ENCODE data around the gene ANK2. TPM values are rescaled to one million over a fixed set of nuclear protein-coding genes. Genes with fewer than 3 reads are reported as not detected.
"Not testable (repeated sequence)": the region's sequence is repeated elsewhere in the genome, so short reads cannot be mapped to it uniquely, and the experiment has no call there.

ANK2 gene
- total and polyA plus RNA-seq, 2 donors = 9.0 to 149 TPM

GRCh38 chr4:113183032-113183605 lies 133.7 kb downstream of the ANK2 start:
- no peak for DNase-seq (ENCODE audit: extremely low spot score)
- no peaks in the 10 kb centered on the region for H3K36me3 ChIP-seq (ENCODE audit: insufficient read depth)
- H3K27ac ChIP-seq (ENCODE audit: low read depth) = no peak overlapping the region
- 44% methylated on average over 5 of the region's 5 CpGs for WGBS
- no peaks in the 10 kb centered on the region for H3K4me1 ChIP-seq (ENCODE audit: insufficient read depth)
- no peak overlapping the region for H3K4me3 ChIP-seq (ENCODE audit: low read depth, low read length)

GRCh38 chr4:113186220-113186619 lies 136.8 kb downstream of the ANK2 start:
- DNase-seq (ENCODE audit: extremely low spot score); H3K4me1 ChIP-seq (ENCODE audit: insufficient read depth); H3K4me3 ChIP-seq (ENCODE audit: low read depth, low read length); H3K27ac ChIP-seq (ENCODE audit: low read depth); H3K36me3 ChIP-seq (ENCODE audit: insufficient read depth): not testable (repeated sequence)
- 37% methylated on average over 4 of the region's 4 CpGs for WGBS

- Histone ChIP-seq H3K36me3 (ENCODE audit: insufficient read depth) (no peaks in the 10 kb centered on the region), H3K27ac (ENCODE audit: low read depth) (no peak overlapping the region), H3K4me1 (ENCODE audit: insufficient read depth) (no peaks in the 10 kb centered on the region), H3K4me3 (ENCODE audit: low read depth, low read length) (no peak overlapping the region)
- DNase-seq (ENCODE audit: extremely low spot score) = no peak
Measured at GRCh38 chr4:113186913-113187312, 137.5 kb downstream of the ANK2 start.

GRCh38 chr4:113187358-113187757 lies 137.9 kb downstream of the ANK2 start:
- H3K36me3 ChIP-seq (ENCODE audit: insufficient read depth) = no peaks in the 10 kb centered on the region
- no peak overlapping the region for H3K27ac ChIP-seq (ENCODE audit: low read depth)
- no peaks in the 10 kb centered on the region for H3K4me1 ChIP-seq (ENCODE audit: insufficient read depth)
- no peak overlapping the region for H3K4me3 ChIP-seq (ENCODE audit: low read depth, low read length)
- DNase-seq (ENCODE audit: extremely low spot score) = no peak
- 71% methylated on average over 3 of the region's 3 CpGs for WGBS

GRCh38 chr4:113189546-113189945 lies 140.1 kb downstream of the ANK2 start:
- no peaks in the 10 kb centered on the region for H3K4me1 ChIP-seq (ENCODE audit: insufficient read depth)
- DNase-seq (ENCODE audit: extremely low spot score) = no peak
- 80% methylated on average over 4 of the region's 4 CpGs for WGBS
- no peak overlapping the region for H3K27ac ChIP-seq (ENCODE audit: low read depth)
- no peaks in the 10 kb centered on the region for H3K36me3 ChIP-seq (ENCODE audit: insufficient read depth)
- H3K4me3 ChIP-seq (ENCODE audit: low read depth, low read length) = no peak overlapping the region

GRCh38 chr4:113209153-113209552 lies 159.7 kb downstream of the ANK2 start:
- no peak for DNase-seq (ENCODE audit: extremely low spot score)
- no peaks in the 10 kb centered on the region for H3K4me1 ChIP-seq (ENCODE audit: insufficient read depth)
- no peak overlapping the region for H3K27ac ChIP-seq (ENCODE audit: low read depth)
- no peaks in the 10 kb centered on the region for H3K36me3 ChIP-seq (ENCODE audit: insufficient read depth)
- WGBS = 81% methylated on average over 4 of the region's 4 CpGs
- no peak overlapping the region for H3K4me3 ChIP-seq (ENCODE audit: low read depth, low read length)

- Histone ChIP-seq H3K4me3 (ENCODE audit: low read depth, low read length) (no peak overlapping the region), H3K27ac (ENCODE audit: low read depth) (no peak overlapping the region), H3K36me3 (ENCODE audit: insufficient read depth) (no peaks in the 10 kb centered on the region), H3K4me1 (ENCODE audit: insufficient read depth) (no peaks in the 10 kb centered on the region)
- 66% methylated on average over 3 of the region's 3 CpGs for WGBS
- no peak for DNase-seq (ENCODE audit: extremely low spot score)
Measured at GRCh38 chr4:113209652-113210320, 160.3 kb downstream of the ANK2 start.

GRCh38 chr4:113212613-113213012 lies 163.2 kb downstream of the ANK2 start:
- Histone ChIP-seq H3K27ac (ENCODE audit: low read depth) (no peak overlapping the region), H3K4me1 (ENCODE audit: insufficient read depth) (no peaks in the 10 kb centered on the region), H3K36me3 (ENCODE audit: insufficient read depth) (no peaks in the 10 kb centered on the region), H3K4me3 (ENCODE audit: low read depth, low read length) (no peak overlapping the region)
- 82% methylated on average over 1 of the region's 1 CpG for WGBS
- no peak for DNase-seq (ENCODE audit: extremely low spot score)

GRCh38 chr4:113221990-113222389 lies 172.5 kb downstream of the ANK2 start:
- 60% methylated on average over 2 of the region's 2 CpGs for WGBS

GRCh38 chr4:113222471-113222870 lies 173.0 kb downstream of the ANK2 start:
- Histone ChIP-seq H3K27ac (ENCODE audit: low read depth) (no peak overlapping the region), H3K4me3 (ENCODE audit: low read depth, low read length) (no peak overlapping the region), H3K4me1 (ENCODE audit: insufficient read depth) (no peaks in the 10 kb centered on the region), H3K36me3 (ENCODE audit: insufficient read depth) (no peaks in the 10 kb centered on the region)
- WGBS = 62% methylated on average over 2 of the region's 2 CpGs
- DNase-seq (ENCODE audit: extremely low spot score) = no peak

More at GRCh38 chr4:113221990-113222389, 172.5 kb downstream of the ANK2 start:
- no peak for DNase-seq (ENCODE audit: extremely low spot score)
- no peak overlapping the region for H3K27ac ChIP-seq (ENCODE audit: low read depth)
- H3K4me3 ChIP-seq (ENCODE audit: low read depth, low read length) = no peak overlapping the region
- H3K36me3 ChIP-seq (ENCODE audit: insufficient read depth) = no peaks in the 10 kb centered on the region
- H3K4me1 ChIP-seq (ENCODE audit: insufficient read depth) = no peaks in the 10 kb centered on the region

- no peak overlapping the region for H3K27ac ChIP-seq (ENCODE audit: low read depth)
- 82% methylated on average over 2 of the region's 2 CpGs for WGBS
Measured at GRCh38 chr4:113223001-113223400, 173.5 kb downstream of the ANK2 start.

GRCh38 chr4:113232194-113232593 lies 182.7 kb downstream of the ANK2 start:
- Histone ChIP-seq H3K4me3 (ENCODE audit: low read depth, low read length) (no peak overlapping the region), H3K27ac (ENCODE audit: low read depth) (no peak overlapping the region), H3K36me3 (ENCODE audit: insufficient read depth) (no peaks in the 10 kb centered on the region), H3K4me1 (ENCODE audit: insufficient read depth) (no peaks in the 10 kb centered on the region)
- no peak for DNase-seq (ENCODE audit: extremely low spot score)
- WGBS = 53% methylated on average over 2 of the region's 2 CpGs

More at GRCh38 chr4:113223001-113223400, 173.5 kb downstream of the ANK2 start:
- no peaks in the 10 kb centered on the region for H3K36me3 ChIP-seq (ENCODE audit: insufficient read depth)
- H3K4me3 ChIP-seq (ENCODE audit: low read depth, low read length) = no peak overlapping the region
- no peak for DNase-seq (ENCODE audit: extremely low spot score)
- H3K4me1 ChIP-seq (ENCODE audit: insufficient read depth) = no peaks in the 10 kb centered on the region

GRCh38 chr4:113236916-113237315 lies 187.5 kb downstream of the ANK2 start:
- Histone ChIP-seq H3K4me3 (ENCODE audit: low read depth, low read length) (no peak overlapping the region), H3K27ac (ENCODE audit: low read depth) (no peak overlapping the region), H3K4me1 (ENCODE audit: insufficient read depth) (no peaks in the 10 kb centered on the region), H3K36me3 (ENCODE audit: insufficient read depth) (no peaks in the 10 kb centered on the region)
- WGBS = 88% methylated on average over 5 of the region's 5 CpGs
- DNase-seq (ENCODE audit: extremely low spot score) = no peak

GRCh38 chr4:113243312-113243711 lies 193.9 kb downstream of the ANK2 start:
- DNase-seq (ENCODE audit: extremely low spot score) = no peak
- H3K4me1 ChIP-seq (ENCODE audit: insufficient read depth) = no peaks in the 10 kb centered on the region
- H3K36me3 ChIP-seq (ENCODE audit: insufficient read depth) = no peaks in the 10 kb centered on the region
- 42% methylated on average over 3 of the region's 3 CpGs for WGBS
- no peak overlapping the region for H3K4me3 ChIP-seq (ENCODE audit: low read depth, low read length)
- no peak overlapping the region for H3K27ac ChIP-seq (ENCODE audit: low read depth)
